Stomach (tissue), 9 donors: ENCODE measurements around the gene ICE1. TPM values are rescaled to one million over a fixed set of nuclear protein-coding genes. Genes with fewer than 3 reads are reported as not detected.

Experiments used
- DNase-seq, 2 donors: peaks; one replicate each; pipeline versions ENCODE4 v3.0.0 to v3.0.0-alpha.2; 2013 to 2019
- H3K27ac ChIP-seq, 5 donors: fragments of 200-600 bp in 4 of 5; sonication (generic) in 4 of 5; one replicate each; pipeline ENCODE4 v1.5.1; 2013 to 2019; ENCODE audit warnings: mild to moderate bottlenecking in 1 of 5, moderate library complexity in 1 of 5
- H3K27me3 ChIP-seq, 3 donors: fragments of 200-600 bp; sonication (generic); one replicate each; pipeline ENCODE4 v1.5.1; 2017 to 2019; ENCODE audit warnings: mixed run types in 1 of 3
- H3K36me3 ChIP-seq, 4 donors: fragments of 200-600 bp; sonication (generic); 1 replicate in 3 of 4; 2 replicates in 1 of 4; pipeline ENCODE4 v1.5.1; 2016 to 2019
- H3K4me1 ChIP-seq, 4 donors: fragments of 200-600 bp; sonication (generic); one replicate each; pipeline ENCODE4 v1.5.1; 2016 to 2019
- H3K4me3 ChIP-seq, 4 donors: fragments of 200-600 bp; sonication (generic) in 3 of 4; one replicate each; pipeline ENCODE4 v1.5.1; 2016 to 2019; ENCODE audit warnings: mild to moderate bottlenecking in 1 of 4
- H3K9me3 ChIP-seq, 4 donors: fragments of 200-600 bp; sonication (generic); one replicate each; pipeline ENCODE4 v1.5.1; 2016 to 2019
- EP300 ChIP-seq: sonication (generic); formaldehyde crosslinking; IDR thresholded peaks from one replicate; pipeline ENCODE4 v1.6.1; 2017; ENCODE audit warnings: antibody characterized with exemption
- POLR2A ChIP-seq, 4 donors: fragments of 450-650 bp; IDR thresholded peaks; one replicate each; pipeline ENCODE4 v1.6.1; 2016; ENCODE audit warnings: antibody characterized with exemption in 4 of 4, control low read depth in 2 of 4, mild to moderate bottlenecking in 1 of 4, moderate library complexity in 1 of 4
- POLR2AphosphoS5 ChIP-seq, 3 donors: sonication (generic); formaldehyde crosslinking; IDR thresholded peaks; one replicate each; pipeline ENCODE4 v1.6.1; 2016; ENCODE audit warnings: antibody characterized with exemption in 3 of 3
- whole genome bisulfite sequencing, 5 donors: extraction: QIAGEN DNeasy Blood & Tissue Kit in 3 of 5; methylation state at CpG; one replicate each; pipeline versions ENCODE4 v1.1.5 to v1.1.7; 2013 to 2018; 5-methylcytosine and 5-hydroxymethylcytosine counted together
- intact Hi-C: fragments of 100-400 bp; cut with DNase I; formaldehyde crosslinking; loops from one replicate; pipeline ENCODE4 v1.15.1; 2023; ENCODE audit warnings: low total_unique reads
- polyA plus RNA-seq, 3 donors: library from polyadenylated mRNA; stranded (reverse); fragments of 200-250 nt; gene quantifications; one replicate each; pipeline ENCODE4 v1.2.3, GENCODE V29; 2013
- total RNA-seq, 5 donors: library from RNA; depleted of rRNA; stranded (reverse); fragments of >200 nt; gene quantifications; one replicate each; pipeline versions ENCODE4 v1.1.0 to v1.2.3, GENCODE V29; 2014 to 2016
- TF ChIP-seq, protein P1 (sequence below), 7 experiments: fragments of 450-650 bp in 4 of 7; fragments of 200-600 bp in 3 of 7; sonication (generic) in 3 of 7; IDR thresholded peaks; one replicate each; pipeline ENCODE4 v1.5.1; 2016 to 2019; ENCODE audit warnings: antibody characterized with exemption in 7 of 7, control low read depth in 2 of 7, mild to moderate bottlenecking in 1 of 7
- donor health status: healthy with polysubstance abuse.
- donor health status: Bipolar disorder and iron deficiency.
- donor health status: healthy.

ICE1 gene
- total and polyA plus RNA-seq, 8 donors, result 4.0 to 44.1 (median 16.7) TPM

GRCh38 chr5:5521029-5521428, 98.6 kb downstream of the ICE1 start:
- Histone ChIP-seq H3K4me1 (no peaks in the 10 kb centered on the region), H3K27ac (no peak overlapping the region), H3K27me3 (no peaks in the 10 kb centered on the region), H3K36me3 (no peaks in the 10 kb centered on the region), H3K9me3 (no peaks in the 10 kb centered on the region), H3K4me3 (no peak overlapping the region)
- intact Hi-C loops, result no loop called here
- DNase-seq, result no peak
- 66 to 89% (median 73%) methylated on average over 6 to 8 of the region's 8 CpGs for WGBS, 5 donors
- TF ChIP-seq EP300, result no peak
- TF ChIP-seq POLR2A (IDR thresholded peaks at IDR 0.05), result no peak
- TF ChIP-seq, protein P1, sequence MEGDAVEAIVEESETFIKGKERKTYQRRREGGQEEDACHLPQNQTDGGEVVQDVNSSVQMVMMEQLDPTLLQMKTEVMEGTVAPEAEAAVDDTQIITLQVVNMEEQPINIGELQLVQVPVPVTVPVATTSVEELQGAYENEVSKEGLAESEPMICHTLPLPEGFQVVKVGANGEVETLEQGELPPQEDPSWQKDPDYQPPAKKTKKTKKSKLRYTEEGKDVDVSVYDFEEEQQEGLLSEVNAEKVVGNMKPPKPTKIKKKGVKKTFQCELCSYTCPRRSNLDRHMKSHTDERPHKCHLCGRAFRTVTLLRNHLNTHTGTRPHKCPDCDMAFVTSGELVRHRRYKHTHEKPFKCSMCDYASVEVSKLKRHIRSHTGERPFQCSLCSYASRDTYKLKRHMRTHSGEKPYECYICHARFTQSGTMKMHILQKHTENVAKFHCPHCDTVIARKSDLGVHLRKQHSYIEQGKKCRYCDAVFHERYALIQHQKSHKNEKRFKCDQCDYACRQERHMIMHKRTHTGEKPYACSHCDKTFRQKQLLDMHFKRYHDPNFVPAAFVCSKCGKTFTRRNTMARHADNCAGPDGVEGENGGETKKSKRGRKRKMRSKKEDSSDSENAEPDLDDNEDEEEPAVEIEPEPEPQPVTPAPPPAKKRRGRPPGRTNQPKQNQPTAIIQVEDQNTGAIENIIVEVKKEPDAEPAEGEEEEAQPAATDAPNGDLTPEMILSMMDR (IDR thresholded peaks at IDR 0.05), result no peak
- no peak for TF ChIP-seq POLR2AphosphoS5 (IDR thresholded peaks at IDR 0.05)

DNA sequence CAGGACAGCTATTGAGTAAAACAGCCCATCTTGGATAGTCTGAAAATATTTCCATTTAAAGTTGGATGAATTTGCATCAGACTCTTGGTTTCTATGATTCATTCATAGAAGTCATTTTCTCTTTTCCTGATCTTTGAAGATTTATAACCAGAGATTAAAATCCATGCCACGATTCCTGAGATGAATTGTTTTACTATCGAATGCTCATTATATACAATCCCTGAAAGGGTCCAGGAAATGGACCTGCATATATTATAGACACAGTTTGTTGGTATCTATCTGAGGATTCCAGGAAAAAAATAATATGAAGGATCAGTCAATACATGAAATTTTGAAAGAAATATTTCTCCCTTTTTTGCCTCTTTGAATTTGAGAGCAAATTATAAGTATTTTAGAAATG, 99.0 kb downstream of the ICE1 start:
- TF ChIP-seq EP300, result no peak
- no peak for TF ChIP-seq POLR2A (IDR thresholded peaks at IDR 0.05)
- TF ChIP-seq POLR2AphosphoS5 (IDR thresholded peaks at IDR 0.05), result no peak
- TF ChIP-seq, protein P1 (IDR thresholded peaks at IDR 0.05), result no peak
- Histone ChIP-seq H3K27ac (no peak overlapping the region), H3K27me3 (no peaks in the 10 kb centered on the region), H3K4me3 (no peak overlapping the region), H3K9me3 (no peaks in the 10 kb centered on the region), H3K4me1 (no peaks in the 10 kb centered on the region), H3K36me3 (no peaks in the 10 kb centered on the region)
- 77 to 94% (median 82%) methylated on average over 2 of the region's 2 CpGs for WGBS, 5 donors
- intact Hi-C loops, result no loop called here
- no peak for DNase-seq

- H3K27ac ChIP-seq, result no peak overlapping the region
- WGBS, 5 donors, result 59 to 70% (median 61%) methylated on average over 2 of the region's 2 CpGs
These were observed 99.9 kb downstream of the ICE1 start for GRCh38 chr5:5522336-5522735.

GRCh38 chr5:5523066-5523505, 100.6 kb downstream of the ICE1 start:
- Histone ChIP-seq H3K9me3 (no peaks in the 10 kb centered on the region), H3K36me3 (no peaks in the 10 kb centered on the region), H3K27me3 (no peaks in the 10 kb centered on the region), H3K27ac (no peak overlapping the region), H3K4me1 (no peaks in the 10 kb centered on the region), H3K4me3 (no peak overlapping the region)
- TF ChIP-seq, protein P1 (IDR thresholded peaks at IDR 0.05), result no peak
- TF ChIP-seq EP300, result no peak
- no peak for TF ChIP-seq POLR2A (IDR thresholded peaks at IDR 0.05)
- no peak for TF ChIP-seq POLR2AphosphoS5 (IDR thresholded peaks at IDR 0.05)
- intact Hi-C loops, result no loop called here
- peak in 1 of 2 donors; percentile 45 for DNase-seq
- 68 to 84% (median 78%) methylated on average over 6 of the region's 6 CpGs for WGBS, 5 donors

More at GRCh38 chr5:5522336-5522735, 99.9 kb downstream of the ICE1 start:
- Histone ChIP-seq H3K36me3 (no peaks in the 10 kb centered on the region), H3K9me3 (no peaks in the 10 kb centered on the region), H3K4me3 (no peak overlapping the region), H3K4me1 (no peaks in the 10 kb centered on the region), H3K27me3 (no peaks in the 10 kb centered on the region)
- intact Hi-C loops, result no loop called here
- TF ChIP-seq POLR2A (IDR thresholded peaks at IDR 0.05) (no peak), POLR2AphosphoS5 (IDR thresholded peaks at IDR 0.05) (no peak), EP300 (no peak)
- TF ChIP-seq, protein P1 (IDR thresholded peaks at IDR 0.05), result no peak
- no peak for DNase-seq
